Left ventricle myocardium inferior (tissue), 1 donor: Measurements from ENCODE around the gene UCK1. TPM values are rescaled to one million over a fixed set of nuclear protein-coding genes. Genes with fewer than 3 reads are reported as not detected.

Source experiments
- DNase-seq: peaks from one replicate; pipeline ENCODE4 v3.0.0-alpha.2; 2020
- H3K27ac ChIP-seq: fragments of 200-600 bp; replicated peaks from 2 replicates; pipeline ENCODE4 v1.8.0; 2021
- H3K27me3 ChIP-seq: fragments of 200-600 bp; 2 replicates; pipeline ENCODE4 v1.8.0; 2021; ENCODE audit warnings: low read depth
- H3K36me3 ChIP-seq: fragments of 200-600 bp; 2 replicates; pipeline ENCODE4 v1.8.0; 2021
- H3K4me1 ChIP-seq: fragments of 200-600 bp; 2 replicates; pipeline ENCODE4 v1.8.0; 2021
- H3K4me3 ChIP-seq: fragments of 200-600 bp; 2 replicates; pipeline ENCODE4 v1.8.0; 2021; ENCODE audit warnings: mild to moderate bottlenecking, moderate library complexity
- H3K9me3 ChIP-seq: fragments of 200-600 bp; replicated peaks from 2 replicates; pipeline ENCODE4 v1.8.0; 2021
- intact Hi-C: fragments of 100-400 bp; cut with micrococcal nuclease; formaldehyde crosslinking; loops from one replicate; pipeline ENCODE4 v1.11.0; 2022
- total RNA-seq: library from RNA; stranded (reverse); fragmentation: NEBNext Ultra II Directional; extraction: Animal tissue kit (Norgen Biotek cat#: 25700); gene quantifications from one replicate; pipeline ENCODE4 v1.2.1, GENCODE V29; 2021
- TF ChIP-seq, protein P1 (sequence below): fragments of 200-600 bp; IDR thresholded peaks from 2 replicates; pipeline ENCODE4 v1.8.0; 2021; ENCODE audit warnings: antibody characterized with exemption, mild to moderate bottlenecking, borderline replicate concordance
- donor health status: DM: no; HTN: yes; CAD: no; lungs with severe emphysema.

The UCK1 gene
- total RNA-seq, 1 donor from 2014 or later: 23.0 TPM

GRCh38 chr9:131566158-131566557 is 35.1 kb upstream of the UCK1 start:
- no peaks in the 10 kb centered on the region for H3K4me1 ChIP-seq
- H3K36me3 ChIP-seq: peaks cover 28% of the 10 kb centered on the region
- H3K9me3 ChIP-seq: peaks cover 19% of the 10 kb centered on the region
- no peak overlapping the region for H3K27ac ChIP-seq
- TF ChIP-seq, protein P1, sequence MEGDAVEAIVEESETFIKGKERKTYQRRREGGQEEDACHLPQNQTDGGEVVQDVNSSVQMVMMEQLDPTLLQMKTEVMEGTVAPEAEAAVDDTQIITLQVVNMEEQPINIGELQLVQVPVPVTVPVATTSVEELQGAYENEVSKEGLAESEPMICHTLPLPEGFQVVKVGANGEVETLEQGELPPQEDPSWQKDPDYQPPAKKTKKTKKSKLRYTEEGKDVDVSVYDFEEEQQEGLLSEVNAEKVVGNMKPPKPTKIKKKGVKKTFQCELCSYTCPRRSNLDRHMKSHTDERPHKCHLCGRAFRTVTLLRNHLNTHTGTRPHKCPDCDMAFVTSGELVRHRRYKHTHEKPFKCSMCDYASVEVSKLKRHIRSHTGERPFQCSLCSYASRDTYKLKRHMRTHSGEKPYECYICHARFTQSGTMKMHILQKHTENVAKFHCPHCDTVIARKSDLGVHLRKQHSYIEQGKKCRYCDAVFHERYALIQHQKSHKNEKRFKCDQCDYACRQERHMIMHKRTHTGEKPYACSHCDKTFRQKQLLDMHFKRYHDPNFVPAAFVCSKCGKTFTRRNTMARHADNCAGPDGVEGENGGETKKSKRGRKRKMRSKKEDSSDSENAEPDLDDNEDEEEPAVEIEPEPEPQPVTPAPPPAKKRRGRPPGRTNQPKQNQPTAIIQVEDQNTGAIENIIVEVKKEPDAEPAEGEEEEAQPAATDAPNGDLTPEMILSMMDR: no peak
- DNase-seq: no peak
- H3K27me3 ChIP-seq: no peaks in the 10 kb centered on the region
- intact Hi-C loops: no loop called here
- no peak overlapping the region for H3K4me3 ChIP-seq

DNA sequence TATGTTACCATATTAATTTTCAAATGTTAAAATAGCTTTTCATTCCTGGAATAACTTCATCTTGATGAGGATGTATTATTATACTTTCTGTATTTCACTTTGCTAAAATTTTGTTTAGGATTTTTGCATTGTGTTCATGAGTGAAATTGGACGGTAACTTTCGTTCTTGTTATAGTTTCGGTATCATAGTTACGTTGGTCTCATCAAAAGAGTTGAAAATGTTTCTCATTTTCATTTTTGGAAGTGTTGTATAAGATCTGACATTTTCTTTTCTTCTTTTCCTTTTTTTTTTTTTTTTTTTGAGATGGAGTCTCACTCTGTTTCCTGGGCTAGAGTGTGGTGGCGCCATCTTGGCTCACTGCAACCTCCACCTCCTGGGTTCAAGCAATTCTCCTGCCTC is 34.3 kb upstream of the UCK1 start:
- intact Hi-C loops: no loop called here
- H3K27ac ChIP-seq: no peak overlapping the region
- no peaks in the 10 kb centered on the region for H3K4me1 ChIP-seq
- H3K9me3 ChIP-seq: peaks cover 19% of the 10 kb centered on the region
- H3K4me3 ChIP-seq: no peak overlapping the region
- H3K36me3 ChIP-seq: peaks cover 22% of the 10 kb centered on the region
- no peak for DNase-seq
- H3K27me3 ChIP-seq: no peaks in the 10 kb centered on the region
- TF ChIP-seq, protein P1: no peak

- H3K27me3 ChIP-seq: no peaks in the 10 kb centered on the region
- DNase-seq: no peak
- TF ChIP-seq, protein P1: no peak
- no peaks in the 10 kb centered on the region for H3K4me1 ChIP-seq
- no peak overlapping the region for H3K4me3 ChIP-seq
- intact Hi-C loops: no loop called here
- H3K27ac ChIP-seq: no peak overlapping the region
- no peaks in the 10 kb centered on the region for H3K36me3 ChIP-seq
- peaks cover 19% of the 10 kb centered on the region for H3K9me3 ChIP-seq
Measured at GRCh38 chr9:131562032-131562959, 31.2 kb upstream of the UCK1 start.

DNA sequence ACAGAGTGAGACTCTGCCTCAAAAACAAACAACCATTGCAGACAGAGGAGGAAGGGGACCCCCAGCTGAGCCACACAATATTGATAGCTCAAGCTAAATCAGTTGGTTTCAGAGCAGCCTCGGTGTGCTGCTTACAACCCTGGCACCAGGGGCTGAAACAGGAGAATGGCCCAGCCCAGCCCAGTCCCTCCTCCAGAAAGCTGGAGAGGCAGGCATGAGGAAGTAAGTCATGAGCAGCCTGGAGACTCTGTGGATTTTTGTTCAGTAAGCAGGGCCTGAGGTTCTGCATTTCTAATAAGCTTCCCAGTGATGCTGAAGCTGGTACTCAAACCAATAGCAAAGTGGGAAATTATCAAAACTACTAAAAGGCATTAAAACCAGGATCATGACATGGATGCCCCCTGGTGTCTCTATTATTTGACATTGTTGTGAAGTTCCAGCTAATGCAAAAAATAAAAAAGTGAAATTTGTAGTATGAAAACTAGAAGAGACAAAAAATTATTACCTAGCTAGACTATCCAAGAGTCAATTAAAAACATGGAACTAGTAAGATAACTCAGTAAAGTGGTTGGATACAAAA is 28.4 kb upstream of the UCK1 start:
- peaks cover 19% of the 10 kb centered on the region for H3K9me3 ChIP-seq
- no peak overlapping the region for H3K27ac ChIP-seq
- no peak overlapping the region for H3K4me3 ChIP-seq
- H3K27me3 ChIP-seq: peaks cover 24% of the 10 kb centered on the region
- TF ChIP-seq, protein P1: no peak
- H3K36me3 ChIP-seq: no peaks in the 10 kb centered on the region
- no peak for DNase-seq
- H3K4me1 ChIP-seq: no peaks in the 10 kb centered on the region
- intact Hi-C loops: no loop called here

- Histone ChIP-seq H3K27ac (no peak overlapping the region), H3K27me3 (peaks cover 39% of the 10 kb centered on the region), H3K9me3 (peaks cover 11% of the 10 kb centered on the region), H3K36me3 (no peaks in the 10 kb centered on the region), H3K4me3 (no peak overlapping the region), H3K4me1 (no peaks in the 10 kb centered on the region)
- DNase-seq: no peak
- TF ChIP-seq, protein P1: no peak
- intact Hi-C loops: no loop called here
Measured at GRCh38 chr9:131557855-131558548, 26.9 kb upstream of the UCK1 start.
